Activated naive CD4-positive, alpha-beta T cell treated with anti-CD3 and anti-CD28 coated beads, Interleukin-2, amount 50 U/mL, for 24 hours (primary cell): ENCODE data around the gene RNF212B.
A peak's percentile ranks its signal among the peaks of the same experiment; 100 is the strongest.

Source experiments
- H3K27ac Mint-ChIP-seq: one replicate; pipeline ENCODE4 v1.8.0; 2021; ENCODE audit warnings: mild to moderate bottlenecking, mixed read lengths
- H3K27me3 Mint-ChIP-seq: one replicate; pipeline ENCODE4 v1.8.0; 2021; ENCODE audit warnings: mixed read lengths
- H3K36me3 Mint-ChIP-seq: one replicate; pipeline ENCODE4 v1.8.0; 2021; ENCODE audit warnings: mixed read lengths
- H3K4me1 Mint-ChIP-seq: one replicate; pipeline ENCODE4 v1.8.0; 2021; ENCODE audit warnings: mixed read lengths
- H3K4me3 Mint-ChIP-seq: one replicate; pipeline ENCODE4 v1.8.0; 2021; ENCODE audit warnings: mild to moderate bottlenecking, mixed read lengths
- H3K9me3 Mint-ChIP-seq: one replicate; pipeline ENCODE4 v1.8.0; 2021; ENCODE audit warnings: mixed read lengths

Gene RNF212B

DNA sequence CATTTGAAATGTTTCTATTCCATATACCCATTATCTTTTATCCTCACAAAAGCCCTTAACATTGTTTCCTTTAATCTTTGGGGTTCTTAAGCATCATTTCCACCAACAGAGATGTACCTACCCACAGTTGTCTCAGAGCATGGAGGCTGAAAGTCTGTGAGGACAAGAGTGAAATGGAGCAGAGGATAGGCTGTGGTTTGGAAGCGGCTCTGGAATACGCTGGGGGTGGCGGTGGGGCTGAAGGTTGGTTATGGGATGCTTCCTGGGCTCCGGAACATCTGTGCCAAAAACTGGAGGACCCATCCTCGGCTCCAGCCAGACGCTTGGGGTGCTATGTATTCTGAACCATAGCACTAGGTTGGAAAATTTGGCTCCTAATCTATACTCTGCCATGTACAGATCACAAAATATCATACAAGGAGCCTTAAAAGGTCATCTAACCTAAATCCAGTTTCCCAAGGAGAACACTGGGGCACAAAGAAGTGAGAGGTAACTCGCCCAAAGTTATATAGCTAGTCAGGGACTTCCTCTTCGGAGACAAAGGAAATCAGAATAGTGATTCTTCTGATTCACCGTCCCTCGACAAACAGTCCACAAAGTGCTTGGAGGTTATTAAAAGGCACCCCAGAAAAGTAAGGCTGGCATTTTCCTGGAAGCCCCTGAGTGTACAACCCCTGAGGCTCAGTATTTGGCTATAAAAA, 62.4 kb downstream of the RNF212B start:
- Mint-ChIP-seq H3K36me3 (peaks cover 2% of the 10 kb centered on the region), H3K27ac (peak overlapping the region; percentile 30), H3K4me1 (peaks cover 34% of the 10 kb centered on the region), H3K4me3 (peak overlapping the region; percentile 91), H3K9me3 (no peaks in the 10 kb centered on the region), H3K27me3 (peaks cover 4% of the 10 kb centered on the region)

GRCh38 chr14:23300687-23301223, 63.0 kb downstream of the RNF212B start:
- H3K9me3 Mint-ChIP-seq = no peaks in the 10 kb centered on the region
- H3K27me3 Mint-ChIP-seq = peaks cover 4% of the 10 kb centered on the region
- peaks cover 31% of the 10 kb centered on the region for H3K4me1 Mint-ChIP-seq
- peaks cover 2% of the 10 kb centered on the region for H3K36me3 Mint-ChIP-seq
- peak overlapping the region; percentile 91 for H3K4me3 Mint-ChIP-seq
- H3K27ac Mint-ChIP-seq = peak overlapping the region; percentile 91

- Mint-ChIP-seq H3K27me3 (peaks cover 7% of the 10 kb centered on the region), H3K27ac (peak overlapping the region; percentile 97), H3K4me1 (peaks cover 31% of the 10 kb centered on the region), H3K4me3 (peak overlapping the region; percentile 98), H3K36me3 (peaks cover 2% of the 10 kb centered on the region), H3K9me3 (no peaks in the 10 kb centered on the region)
These were observed 63.7 kb downstream of the RNF212B start for GRCh38 chr14:23301288-23301968.

GRCh38 chr14:23301969-23302289, 64.2 kb downstream of the RNF212B start:
- Mint-ChIP-seq H3K27ac (peak overlapping the region; percentile 97), H3K4me3 (peak overlapping the region; percentile 98), H3K9me3 (no peaks in the 10 kb centered on the region), H3K36me3 (peaks cover 2% of the 10 kb centered on the region), H3K4me1 (peaks cover 30% of the 10 kb centered on the region), H3K27me3 (peaks cover 7% of the 10 kb centered on the region)

DNA sequence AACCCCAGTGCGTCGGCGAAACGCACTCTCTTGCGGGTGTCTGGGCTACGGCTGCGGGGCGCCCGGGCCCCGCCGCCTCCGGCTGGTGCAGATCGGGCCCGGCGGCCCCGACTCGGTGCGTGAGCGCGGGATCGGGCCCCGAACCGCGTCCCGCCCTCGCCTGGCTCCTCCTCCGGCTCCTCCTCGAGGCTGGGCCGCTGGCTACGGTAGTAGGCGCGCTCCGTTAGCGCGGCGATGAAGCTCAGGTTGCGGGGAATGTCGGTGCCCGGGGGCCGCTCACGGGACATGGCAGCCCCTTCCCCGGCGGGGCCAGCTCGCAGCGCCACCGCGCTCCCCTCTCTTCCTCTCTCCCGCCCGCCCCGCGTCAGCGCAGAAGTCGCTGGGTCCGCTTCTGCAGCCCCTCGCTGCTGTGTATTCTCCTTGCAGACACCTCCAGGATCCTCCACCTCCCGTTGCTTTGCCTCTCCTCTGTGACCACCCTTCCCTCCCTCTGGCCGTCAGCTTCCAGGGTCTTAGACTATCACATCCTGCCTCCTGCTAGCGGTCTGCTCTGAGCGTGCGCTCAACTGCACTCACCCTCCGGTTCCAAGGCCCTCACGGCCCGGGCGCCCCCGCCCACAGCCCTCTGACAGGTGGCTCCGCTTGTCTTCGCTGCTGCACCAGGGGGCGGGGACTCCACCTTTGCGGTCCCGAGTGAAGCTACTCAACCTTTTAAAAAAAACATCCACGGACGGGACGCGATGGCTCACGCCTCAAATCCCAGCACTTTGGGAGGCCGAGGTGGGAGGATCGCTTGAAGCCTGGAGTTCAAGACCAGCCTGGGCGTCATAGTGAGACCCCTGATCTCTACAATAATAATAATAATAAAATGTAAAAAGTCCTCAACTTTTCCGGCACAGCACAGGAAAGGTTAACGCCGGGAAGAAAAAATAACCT, 64.8 kb downstream of the RNF212B start, which contains the start of gene PPP1R3E:
Gene PPP1R3E, minus strand, starts transcription at position 570 of the 936 bp plus-strand sequence. Its CDS starts 283 bp downstream, at position 287.
- H3K36me3 Mint-ChIP-seq = peaks cover 2% of the 10 kb centered on the region
- peaks cover 13% of the 10 kb centered on the region for H3K27me3 Mint-ChIP-seq
- peak within 1 kb of the TSS; percentile 100 for H3K27ac Mint-ChIP-seq
- H3K4me3 Mint-ChIP-seq = peak within 1 kb of the TSS; percentile 98
- peaks cover 28% of the 10 kb centered on the region for H3K4me1 Mint-ChIP-seq
- H3K9me3 Mint-ChIP-seq = no peaks in the 10 kb centered on the region

- Mint-ChIP-seq H3K4me1 (peaks cover 8% of the 10 kb centered on the region), H3K27me3 (peaks cover 21% of the 10 kb centered on the region), H3K9me3 (no peaks in the 10 kb centered on the region), H3K27ac (no peak within 1 kb of the TSS), H3K36me3 (no peaks in the 10 kb centered on the region), H3K4me3 (no peak within 1 kb of the TSS)
These were observed 68.8 kb downstream of the RNF212B start, which contains the start of gene BCL2L2 for GRCh38 chr14:23306412-23307145. Gene BCL2L2 (plus strand): TSS chr14:23306833. CDS start chr14:23307768, 935 bp downstream.

DNA sequence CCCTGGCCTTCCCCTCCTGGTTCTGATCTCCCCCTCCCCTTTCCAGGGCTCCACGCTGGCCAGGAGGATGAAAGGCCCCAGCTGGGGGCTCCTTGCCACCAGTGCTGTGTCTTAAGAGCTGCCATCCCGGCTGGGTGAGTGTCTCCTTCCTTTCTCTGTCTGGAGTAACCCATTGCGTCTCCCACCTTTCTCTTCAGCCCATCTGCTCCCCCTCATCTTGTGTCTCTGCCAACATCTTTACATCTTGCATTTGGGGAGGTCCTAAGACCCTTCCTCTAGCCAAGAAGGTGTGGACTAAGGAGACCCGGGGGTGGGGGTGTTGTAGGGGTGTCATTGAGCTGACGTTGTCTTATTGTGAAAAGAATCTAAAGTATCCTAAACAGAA, 69.4 kb downstream of the RNF212B start:
- peaks cover 21% of the 10 kb centered on the region for H3K27me3 Mint-ChIP-seq
- H3K4me1 Mint-ChIP-seq = peaks cover 8% of the 10 kb centered on the region
- no peaks in the 10 kb centered on the region for H3K9me3 Mint-ChIP-seq
- no peak overlapping the region for H3K27ac Mint-ChIP-seq
- H3K36me3 Mint-ChIP-seq = no peaks in the 10 kb centered on the region
- H3K4me3 Mint-ChIP-seq = no peak overlapping the region

DNA sequence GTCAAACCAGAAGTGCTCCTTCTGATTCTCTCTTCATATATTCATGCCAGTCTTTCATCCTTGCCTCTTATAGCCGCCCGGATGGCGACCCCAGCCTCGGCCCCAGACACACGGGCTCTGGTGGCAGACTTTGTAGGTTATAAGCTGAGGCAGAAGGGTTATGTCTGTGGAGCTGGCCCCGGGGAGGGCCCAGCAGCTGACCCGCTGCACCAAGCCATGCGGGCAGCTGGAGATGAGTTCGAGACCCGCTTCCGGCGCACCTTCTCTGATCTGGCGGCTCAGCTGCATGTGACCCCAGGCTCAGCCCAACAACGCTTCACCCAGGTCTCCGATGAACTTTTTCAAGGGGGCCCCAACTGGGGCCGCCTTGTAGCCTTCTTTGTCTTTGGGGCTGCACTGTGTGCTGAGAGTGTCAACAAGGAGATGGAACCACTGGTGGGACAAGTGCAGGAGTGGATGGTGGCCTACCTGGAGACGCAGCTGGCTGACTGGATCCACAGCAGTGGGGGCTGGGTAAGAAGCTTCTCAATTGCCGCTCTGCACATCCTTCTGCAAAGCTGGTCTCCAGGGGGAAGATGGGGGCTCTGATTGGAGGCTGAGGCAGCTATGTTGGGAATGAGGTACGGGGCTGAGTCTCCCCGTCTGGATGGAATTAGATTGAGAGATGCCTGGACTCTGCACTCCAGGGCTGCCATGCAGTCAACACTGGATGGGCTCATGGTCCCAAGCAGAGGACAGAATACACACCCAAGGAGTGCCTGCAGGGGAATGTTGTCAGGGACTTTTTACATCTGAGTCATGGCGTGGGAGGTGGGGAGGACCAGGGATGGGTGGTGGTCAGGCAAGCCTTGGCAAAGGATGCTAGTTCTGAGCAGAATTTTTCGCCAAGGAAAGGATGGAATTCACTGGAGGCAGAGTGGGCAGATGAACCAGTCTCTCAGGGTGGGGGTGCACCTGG, 70.2 kb downstream of the RNF212B start:
- H3K27me3 Mint-ChIP-seq = peaks cover 21% of the 10 kb centered on the region
- no peaks in the 10 kb centered on the region for H3K36me3 Mint-ChIP-seq
- H3K27ac Mint-ChIP-seq = no peak overlapping the region
- H3K4me1 Mint-ChIP-seq = peaks cover 3% of the 10 kb centered on the region
- no peaks in the 10 kb centered on the region for H3K9me3 Mint-ChIP-seq
- H3K4me3 Mint-ChIP-seq = no peak overlapping the region

DNA sequence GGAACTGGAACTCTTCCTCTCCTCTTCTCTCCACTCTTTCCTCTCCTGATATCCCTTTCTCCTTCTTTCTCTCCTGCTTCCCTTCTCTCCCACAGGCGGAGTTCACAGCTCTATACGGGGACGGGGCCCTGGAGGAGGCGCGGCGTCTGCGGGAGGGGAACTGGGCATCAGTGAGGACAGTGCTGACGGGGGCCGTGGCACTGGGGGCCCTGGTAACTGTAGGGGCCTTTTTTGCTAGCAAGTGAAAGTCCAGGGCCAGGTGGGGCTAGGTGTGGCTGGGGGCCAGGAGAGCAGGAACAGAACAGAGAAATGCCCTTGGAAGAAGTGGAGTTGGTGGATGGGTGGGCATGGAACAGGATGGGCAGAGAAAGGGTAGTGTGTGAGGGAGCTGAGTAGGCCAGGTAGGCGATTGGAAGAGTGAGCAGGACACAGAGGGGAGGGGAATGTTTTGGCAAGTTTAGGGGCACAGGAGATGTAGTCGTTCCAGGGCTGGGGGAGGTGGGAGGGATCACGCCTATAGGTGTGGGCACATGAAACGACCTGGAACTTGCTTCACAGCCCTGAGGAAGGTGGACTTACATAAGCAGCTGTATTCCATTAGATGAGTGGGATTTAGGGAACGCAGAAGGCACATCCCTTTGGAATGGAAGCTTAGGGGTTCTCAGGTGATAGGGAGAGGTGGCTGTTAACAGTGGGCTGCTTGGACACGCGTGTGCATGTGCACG, 71.1 kb downstream of the RNF212B start:
- no peaks in the 10 kb centered on the region for H3K4me1 Mint-ChIP-seq
- H3K27ac Mint-ChIP-seq = no peak overlapping the region
- no peaks in the 10 kb centered on the region for H3K9me3 Mint-ChIP-seq
- no peak overlapping the region for H3K4me3 Mint-ChIP-seq
- no peaks in the 10 kb centered on the region for H3K36me3 Mint-ChIP-seq
- peaks cover 21% of the 10 kb centered on the region for H3K27me3 Mint-ChIP-seq

DNA sequence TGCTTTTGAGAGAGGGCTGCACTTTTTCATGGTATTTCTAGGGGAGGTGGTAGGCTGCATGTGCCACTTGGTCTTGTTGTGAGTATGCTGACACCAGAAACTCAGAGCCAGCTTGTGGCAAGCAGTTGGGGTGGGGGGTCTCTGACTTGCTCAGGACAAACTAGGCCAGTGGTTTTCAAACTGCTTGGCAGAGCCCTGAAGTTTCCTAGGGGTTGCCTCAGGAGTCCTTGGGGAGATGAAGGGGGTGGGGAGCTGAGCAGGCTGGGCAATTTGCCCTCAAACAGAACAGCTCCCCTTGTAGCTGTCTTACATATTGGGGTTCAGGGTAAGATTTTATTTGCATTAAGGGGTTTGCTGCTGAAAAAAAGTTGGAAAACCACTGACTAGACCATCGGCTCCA, 72.8 kb downstream of the RNF212B start:
- Mint-ChIP-seq H3K4me1 (no peaks in the 10 kb centered on the region), H3K36me3 (no peaks in the 10 kb centered on the region), H3K27ac (no peak overlapping the region), H3K27me3 (peaks cover 17% of the 10 kb centered on the region), H3K9me3 (no peaks in the 10 kb centered on the region), H3K4me3 (no peak overlapping the region)

DNA sequence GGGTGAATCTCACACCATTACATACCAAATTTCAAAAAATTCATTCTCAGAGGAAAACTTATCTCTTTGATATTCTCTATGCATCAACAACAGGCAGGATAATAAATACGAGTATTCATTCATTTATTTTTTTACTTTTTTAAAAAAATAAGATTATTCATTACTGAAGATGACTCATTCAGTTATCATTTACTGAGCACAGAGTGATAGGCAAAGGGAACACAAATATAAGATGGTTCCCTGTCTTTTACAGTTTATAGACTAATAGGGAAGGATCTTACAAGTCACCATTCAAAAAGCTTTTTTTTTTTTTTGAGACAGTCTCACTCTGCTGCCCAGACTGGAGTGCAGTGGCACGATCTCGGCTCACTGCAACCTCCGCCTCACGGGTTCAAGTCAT, 78.6 kb downstream of the RNF212B start:
- no peaks in the 10 kb centered on the region for H3K36me3 Mint-ChIP-seq

GRCh38 chr14:23319746-23320583, 82.2 kb downstream of the RNF212B start:
- peak overlapping the region; percentile 98 for H3K27ac Mint-ChIP-seq
- H3K36me3 Mint-ChIP-seq = peaks cover 13% of the 10 kb centered on the region
- peak overlapping the region; percentile 88 for H3K4me3 Mint-ChIP-seq
- peaks cover 31% of the 10 kb centered on the region for H3K4me1 Mint-ChIP-seq
- no peaks in the 10 kb centered on the region for H3K27me3 Mint-ChIP-seq
- H3K9me3 Mint-ChIP-seq = no peaks in the 10 kb centered on the region

More for the DNA sequence above, 78.6 kb downstream of the RNF212B start:
- Mint-ChIP-seq H3K27ac (no peak overlapping the region), H3K4me3 (no peak overlapping the region), H3K27me3 (no peaks in the 10 kb centered on the region), H3K9me3 (no peaks in the 10 kb centered on the region), H3K4me1 (peaks cover 13% of the 10 kb centered on the region)
